Stimulated activated naive CD8-positive, alpha-beta T cell treated with anti-CD3 and anti-CD28 coated beads, Interleukin-15, amount 100 ng/mL, for 72 hours (primary cell): ENCODE data around the gene HOATZ.

ENCODE experiments used
- ATAC-seq: fragments of 150-1000 bp; cut with Tn5 transposase; 2 replicates; pipeline ENCODE4 v1.10.0; 2021; ENCODE audit warnings: mild to moderate bottlenecking, moderate library complexity
- DNase-seq, 2 donors: peaks; one replicate each; pipeline ENCODE4 v3.0.0; 2021 to 2022
- H3K27ac Mint-ChIP-seq, 2 donors: one replicate each; pipeline ENCODE4 v1.8.0; 2022; ENCODE audit warnings: mild to moderate bottlenecking in 2 of 2, mixed read lengths in 2 of 2, moderate library complexity in 2 of 2
- H3K27me3 Mint-ChIP-seq: one replicate; pipeline ENCODE4 v1.8.0; 2022; ENCODE audit warnings: mixed read lengths
- H3K4me1 Mint-ChIP-seq: one replicate; pipeline ENCODE4 v1.8.0; 2022; ENCODE audit warnings: mild to moderate bottlenecking, mixed read lengths
- H3K4me3 Mint-ChIP-seq, 2 donors: one replicate each; pipeline ENCODE4 v1.8.0; 2022; ENCODE audit warnings: mild to moderate bottlenecking in 2 of 2, mixed read lengths in 2 of 2, moderate library complexity in 1 of 2
- H3K9me3 Mint-ChIP-seq, 2 donors: one replicate each; pipeline ENCODE4 v1.8.0; 2022; ENCODE audit warnings: mixed read lengths in 2 of 2

Gene HOATZ

GRCh38 chr11:111514216-111515031, at the start of gene HOATZ:
Gene HOATZ (plus strand): TSS chr11:111514778. CDS start chr11:111514785, 7 bp downstream.
- H3K27me3 Mint-ChIP-seq: peaks cover 20% of the 10 kb centered on the region
- H3K4me1 Mint-ChIP-seq: peaks cover 38% of the 10 kb centered on the region
- DNase-seq (peak; percentile 34 to 52), ATAC-seq (peak; percentile 36)
- H3K4me3 Mint-ChIP-seq: peak within 1 kb of the TSS; percentile 75 to 84
- no peak within 1 kb of the TSS for H3K27ac Mint-ChIP-seq
- H3K9me3 Mint-ChIP-seq: no peaks in the 10 kb centered on the region

- ATAC-seq (no peak), DNase-seq (no peak)
- H3K27me3 Mint-ChIP-seq: peaks cover 18% of the 10 kb centered on the region
- peaks cover 28% of the 10 kb centered on the region for H3K4me1 Mint-ChIP-seq
- no peak overlapping the region for H3K4me3 Mint-ChIP-seq
- H3K27ac Mint-ChIP-seq: no peak overlapping the region
- no peaks in the 10 kb centered on the region for H3K9me3 Mint-ChIP-seq
These were observed 49.2 kb upstream of the HOATZ start for GRCh38 chr11:111465400-111465799.

GRCh38 chr11:111466615-111467014, 48.0 kb upstream of the HOATZ start:
- ATAC-seq (no peak), DNase-seq (no peak)
- no peak overlapping the region for H3K4me3 Mint-ChIP-seq
- peaks cover 17% of the 10 kb centered on the region for H3K4me1 Mint-ChIP-seq
- peaks cover 8% of the 10 kb centered on the region for H3K27me3 Mint-ChIP-seq
- H3K9me3 Mint-ChIP-seq: no peaks in the 10 kb centered on the region
- H3K27ac Mint-ChIP-seq: no peak overlapping the region

GRCh38 chr11:111469200-111469599, 45.4 kb upstream of the HOATZ start:
- ATAC-seq: no peak
- H3K27me3 Mint-ChIP-seq: no peaks in the 10 kb centered on the region
- H3K27ac Mint-ChIP-seq: no peak overlapping the region
- peaks cover 17% of the 10 kb centered on the region for H3K4me1 Mint-ChIP-seq
- no peak for DNase-seq
- no peak overlapping the region for H3K4me3 Mint-ChIP-seq
- no peaks in the 10 kb centered on the region for H3K9me3 Mint-ChIP-seq

- H3K4me3 Mint-ChIP-seq: no peak overlapping the region
- no peaks in the 10 kb centered on the region for H3K27me3 Mint-ChIP-seq
- peaks cover 11% of the 10 kb centered on the region for H3K4me1 Mint-ChIP-seq
- no peak overlapping the region for H3K27ac Mint-ChIP-seq
- DNase-seq (no peak), ATAC-seq (no peak)
- peaks cover 0 to 4% of the 10 kb centered on the region in 2 donors for H3K9me3 Mint-ChIP-seq
These were observed 42.4 kb upstream of the HOATZ start for GRCh38 chr11:111472228-111472627.

- ATAC-seq (no peak), DNase-seq (no peak)
- H3K27me3 Mint-ChIP-seq: peaks cover 12% of the 10 kb centered on the region
- H3K27ac Mint-ChIP-seq: no peak overlapping the region
- H3K9me3 Mint-ChIP-seq: peaks cover 0 to 11% of the 10 kb centered on the region in 2 donors
- peaks cover 7% of the 10 kb centered on the region for H3K4me1 Mint-ChIP-seq
- no peak overlapping the region for H3K4me3 Mint-ChIP-seq
These were observed 40.1 kb upstream of the HOATZ start for GRCh38 chr11:111474432-111474831.

GRCh38 chr11:111476366-111476765, 38.2 kb upstream of the HOATZ start:
- H3K27me3 Mint-ChIP-seq: peaks cover 12% of the 10 kb centered on the region
- H3K4me1 Mint-ChIP-seq: no peaks in the 10 kb centered on the region
- no peak overlapping the region for H3K27ac Mint-ChIP-seq
- DNase-seq: no peak
- H3K9me3 Mint-ChIP-seq: peaks cover 7 to 17% of the 10 kb centered on the region in 2 donors
- ATAC-seq: no peak
- H3K4me3 Mint-ChIP-seq: no peak overlapping the region

- ATAC-seq: no peak
These were observed 37.6 kb upstream of the HOATZ start for GRCh38 chr11:111476956-111477355.

GRCh38 chr11:111477898-111478297, 36.7 kb upstream of the HOATZ start:
- no peak for DNase-seq
- H3K27me3 Mint-ChIP-seq: peaks cover 12% of the 10 kb centered on the region
- H3K4me3 Mint-ChIP-seq: no peak overlapping the region
- H3K9me3 Mint-ChIP-seq: peaks cover 17 to 19% of the 10 kb centered on the region in 2 donors
- no peak for ATAC-seq
- peak overlapping the region; percentile 29 to 44 for H3K27ac Mint-ChIP-seq
- no peaks in the 10 kb centered on the region for H3K4me1 Mint-ChIP-seq

More at GRCh38 chr11:111476956-111477355, 37.6 kb upstream of the HOATZ start:
- Mint-ChIP-seq H3K4me3 (no peak overlapping the region), H3K27me3 (peaks cover 12% of the 10 kb centered on the region), H3K4me1 (no peaks in the 10 kb centered on the region), H3K9me3 (peaks cover 7 to 17% of the 10 kb centered on the region in 2 donors), H3K27ac (no peak overlapping the region)
- no peak for DNase-seq

GRCh38 chr11:111479666-111480065, 34.9 kb upstream of the HOATZ start:
- H3K27me3 Mint-ChIP-seq: peaks cover 18% of the 10 kb centered on the region
- no peaks in the 10 kb centered on the region for H3K4me1 Mint-ChIP-seq
- H3K4me3 Mint-ChIP-seq: no peak overlapping the region

GRCh38 chr11:111483431-111483830, 31.1 kb upstream of the HOATZ start:
- ATAC-seq: no peak
- DNase-seq: no peak
- Mint-ChIP-seq H3K4me3 (no peak overlapping the region), H3K9me3 (peaks cover 41 to 42% of the 10 kb centered on the region in 2 donors), H3K27me3 (peaks cover 11% of the 10 kb centered on the region), H3K4me1 (no peaks in the 10 kb centered on the region), H3K27ac (no peak overlapping the region)

More at GRCh38 chr11:111479666-111480065, 34.9 kb upstream of the HOATZ start:
- Mint-ChIP-seq H3K27ac (peak overlapping the region in 1 of 2 donors; percentile 69), H3K9me3 (peaks cover 35% of the 10 kb centered on the region in 2 donors)
- ATAC-seq (no peak), DNase-seq (no peak)

GRCh38 chr11:111490496-111490895, 24.1 kb upstream of the HOATZ start:
- no peak for DNase-seq
- Mint-ChIP-seq H3K27me3 (peaks cover 17% of the 10 kb centered on the region), H3K4me3 (no peak overlapping the region), H3K27ac (no peak overlapping the region), H3K9me3 (peaks cover 8 to 12% of the 10 kb centered on the region in 2 donors), H3K4me1 (no peaks in the 10 kb centered on the region)
- no peak for ATAC-seq

- DNase-seq: no peak
These were observed 20.5 kb upstream of the HOATZ start for GRCh38 chr11:111494040-111494439.

GRCh38 chr11:111499483-111499882, 15.1 kb upstream of the HOATZ start:
- DNase-seq (no peak), ATAC-seq (no peak)
- peaks cover 49% of the 10 kb centered on the region for H3K27me3 Mint-ChIP-seq
- no peak overlapping the region for H3K27ac Mint-ChIP-seq
- no peaks in the 10 kb centered on the region for H3K9me3 Mint-ChIP-seq
- H3K4me3 Mint-ChIP-seq: no peak overlapping the region
- H3K4me1 Mint-ChIP-seq: no peaks in the 10 kb centered on the region

More at GRCh38 chr11:111494040-111494439, 20.5 kb upstream of the HOATZ start:
- H3K27ac Mint-ChIP-seq: peak overlapping the region in 1 of 2 donors; percentile 81
- no peak for ATAC-seq
- H3K9me3 Mint-ChIP-seq: no peaks in the 10 kb centered on the region
- no peak overlapping the region for H3K4me3 Mint-ChIP-seq
- H3K27me3 Mint-ChIP-seq: peaks cover 37% of the 10 kb centered on the region
- H3K4me1 Mint-ChIP-seq: no peaks in the 10 kb centered on the region

GRCh38 chr11:111500481-111500880, 14.1 kb upstream of the HOATZ start:
- H3K4me1 Mint-ChIP-seq: no peaks in the 10 kb centered on the region
- H3K27ac Mint-ChIP-seq: no peak overlapping the region

GRCh38 chr11:111502611-111503010, 12.0 kb upstream of the HOATZ start:
- no peak overlapping the region for H3K27ac Mint-ChIP-seq
- ATAC-seq (no peak), DNase-seq (no peak)
- no peaks in the 10 kb centered on the region for H3K9me3 Mint-ChIP-seq
- peaks cover 45% of the 10 kb centered on the region for H3K27me3 Mint-ChIP-seq
- no peak overlapping the region for H3K4me3 Mint-ChIP-seq
- no peaks in the 10 kb centered on the region for H3K4me1 Mint-ChIP-seq

More at GRCh38 chr11:111500481-111500880, 14.1 kb upstream of the HOATZ start:
- peaks cover 49% of the 10 kb centered on the region for H3K27me3 Mint-ChIP-seq
- no peak for DNase-seq
- H3K4me3 Mint-ChIP-seq: no peak overlapping the region
- no peak for ATAC-seq
- no peaks in the 10 kb centered on the region for H3K9me3 Mint-ChIP-seq
